Stimulated activated memory B cell treated with anti-CD40 and anti-IgM and Interleukin-4, amounts not matched to agents 10 μg/mL and 1 μg/mL and 100 μg/mL, for 72 hours (primary cell): Measurements from ENCODE around the gene LCN1.

Source experiments
- ATAC-seq: fragments of 150-1000 bp; cut with Tn5 transposase; 2 replicates; pipeline ENCODE4 v1.10.0; 2021
- H3K27ac Mint-ChIP-seq: one replicate; pipeline ENCODE4 v1.8.0; 2022; ENCODE audit warnings: mild to moderate bottlenecking, mixed read lengths
- H3K27me3 Mint-ChIP-seq: one replicate; pipeline ENCODE4 v1.8.0; 2022; ENCODE audit warnings: mixed read lengths
- H3K36me3 Mint-ChIP-seq: one replicate; pipeline ENCODE4 v1.8.0; 2022; ENCODE audit warnings: mixed read lengths
- H3K4me1 Mint-ChIP-seq: one replicate; pipeline ENCODE4 v1.8.0; 2022; ENCODE audit warnings: mixed read lengths
- H3K4me3 Mint-ChIP-seq: one replicate; pipeline ENCODE4 v1.8.0; 2022; ENCODE audit warnings: mild to moderate bottlenecking, moderate library complexity, mixed read lengths
- H3K9me3 Mint-ChIP-seq: one replicate; pipeline ENCODE4 v1.8.0; 2022; ENCODE audit warnings: mixed read lengths

The LCN1 gene

GRCh38 chr9:135555910-135556309 is 34.7 kb downstream of the LCN1 start:
- H3K36me3 Mint-ChIP-seq, result no peaks in the 10 kb centered on the region
- no peak overlapping the region for H3K4me3 Mint-ChIP-seq
- peaks cover 4% of the 10 kb centered on the region for H3K9me3 Mint-ChIP-seq
- no peak for ATAC-seq
- H3K27ac Mint-ChIP-seq, result no peak overlapping the region
- H3K27me3 Mint-ChIP-seq, result peaks cover 25% of the 10 kb centered on the region
- H3K4me1 Mint-ChIP-seq, result no peaks in the 10 kb centered on the region

- Mint-ChIP-seq H3K27ac (no peak overlapping the region), H3K9me3 (peaks cover 4% of the 10 kb centered on the region), H3K36me3 (no peaks in the 10 kb centered on the region), H3K4me1 (no peaks in the 10 kb centered on the region), H3K4me3 (no peak overlapping the region), H3K27me3 (peaks cover 37% of the 10 kb centered on the region)
- ATAC-seq, result no peak
These were observed 38.4 kb downstream of the LCN1 start for GRCh38 chr9:135559606-135560005.

- no peaks in the 10 kb centered on the region for H3K36me3 Mint-ChIP-seq
- H3K4me1 Mint-ChIP-seq, result no peaks in the 10 kb centered on the region
- H3K27me3 Mint-ChIP-seq, result peaks cover 52% of the 10 kb centered on the region
- ATAC-seq, result peak; percentile 34
- H3K4me3 Mint-ChIP-seq, result no peak within 1 kb of the TSS
- no peak within 1 kb of the TSS for H3K27ac Mint-ChIP-seq
- H3K9me3 Mint-ChIP-seq, result no peaks in the 10 kb centered on the region
These were observed 40.4 kb downstream of the LCN1 start, which contains the start of gene PAEP for GRCh38 chr9:135561391-135562234. TSS of gene PAEP (plus strand) at chr9:135561756.

- H3K27ac Mint-ChIP-seq, result no peak overlapping the region
- no peaks in the 10 kb centered on the region for H3K9me3 Mint-ChIP-seq
- H3K4me3 Mint-ChIP-seq, result no peak overlapping the region
- no peak for ATAC-seq
- peaks cover 56% of the 10 kb centered on the region for H3K27me3 Mint-ChIP-seq
- H3K36me3 Mint-ChIP-seq, result no peaks in the 10 kb centered on the region
- no peaks in the 10 kb centered on the region for H3K4me1 Mint-ChIP-seq
These were observed 41.0 kb downstream of the LCN1 start for GRCh38 chr9:135562235-135562745.

- Mint-ChIP-seq H3K4me1 (no peaks in the 10 kb centered on the region), H3K4me3 (no peak overlapping the region), H3K27me3 (peaks cover 54% of the 10 kb centered on the region), H3K9me3 (no peaks in the 10 kb centered on the region), H3K36me3 (no peaks in the 10 kb centered on the region), H3K27ac (no peak overlapping the region)
- ATAC-seq, result no peak
These were observed 41.8 kb downstream of the LCN1 start for GRCh38 chr9:135563039-135563476.

- no peaks in the 10 kb centered on the region for H3K4me1 Mint-ChIP-seq
- no peaks in the 10 kb centered on the region for H3K36me3 Mint-ChIP-seq
- peaks cover under 1% of the 10 kb centered on the region for H3K9me3 Mint-ChIP-seq
- no peak for ATAC-seq
- peaks cover 46% of the 10 kb centered on the region for H3K27me3 Mint-ChIP-seq
- no peak overlapping the region for H3K27ac Mint-ChIP-seq
- no peak overlapping the region for H3K4me3 Mint-ChIP-seq
These were observed 42.6 kb downstream of the LCN1 start for GRCh38 chr9:135563858-135564257.

GRCh38 chr9:135565141-135565628 is 43.9 kb downstream of the LCN1 start:
- no peak overlapping the region for H3K4me3 Mint-ChIP-seq
- H3K27me3 Mint-ChIP-seq, result peaks cover 34% of the 10 kb centered on the region
- no peak overlapping the region for H3K27ac Mint-ChIP-seq
- ATAC-seq, result peak; percentile 3
- H3K4me1 Mint-ChIP-seq, result no peaks in the 10 kb centered on the region
- peaks cover 5% of the 10 kb centered on the region for H3K9me3 Mint-ChIP-seq
- H3K36me3 Mint-ChIP-seq, result no peaks in the 10 kb centered on the region

GRCh38 chr9:135565636-135566035 is 44.4 kb downstream of the LCN1 start:
- H3K36me3 Mint-ChIP-seq, result no peaks in the 10 kb centered on the region
- H3K4me3 Mint-ChIP-seq, result no peak overlapping the region
- H3K9me3 Mint-ChIP-seq, result peaks cover 5% of the 10 kb centered on the region
- no peaks in the 10 kb centered on the region for H3K4me1 Mint-ChIP-seq
- H3K27ac Mint-ChIP-seq, result no peak overlapping the region
- peak; percentile 20 for ATAC-seq
- peaks cover 34% of the 10 kb centered on the region for H3K27me3 Mint-ChIP-seq

- Mint-ChIP-seq H3K9me3 (peaks cover 5% of the 10 kb centered on the region), H3K27me3 (peaks cover 34% of the 10 kb centered on the region), H3K4me1 (no peaks in the 10 kb centered on the region), H3K4me3 (no peak overlapping the region), H3K27ac (no peak overlapping the region), H3K36me3 (no peaks in the 10 kb centered on the region)
- ATAC-seq, result no peak
These were observed 45.3 kb downstream of the LCN1 start for GRCh38 chr9:135566552-135566951.

GRCh38 chr9:135567311-135567710 is 46.1 kb downstream of the LCN1 start:
- no peak overlapping the region for H3K4me3 Mint-ChIP-seq
- H3K27ac Mint-ChIP-seq, result no peak overlapping the region
- H3K36me3 Mint-ChIP-seq, result no peaks in the 10 kb centered on the region
- ATAC-seq, result no peak
- no peaks in the 10 kb centered on the region for H3K4me1 Mint-ChIP-seq
- peaks cover 34% of the 10 kb centered on the region for H3K27me3 Mint-ChIP-seq
- peaks cover 5% of the 10 kb centered on the region for H3K9me3 Mint-ChIP-seq

- ATAC-seq, result no peak
- no peaks in the 10 kb centered on the region for H3K36me3 Mint-ChIP-seq
- H3K27ac Mint-ChIP-seq, result no peak overlapping the region
- peaks cover 34% of the 10 kb centered on the region for H3K27me3 Mint-ChIP-seq
- H3K4me3 Mint-ChIP-seq, result no peak overlapping the region
- H3K4me1 Mint-ChIP-seq, result no peaks in the 10 kb centered on the region
- peaks cover 5% of the 10 kb centered on the region for H3K9me3 Mint-ChIP-seq
These were observed 46.8 kb downstream of the LCN1 start for GRCh38 chr9:135568026-135568425.

GRCh38 chr9:135570456-135570855 is 49.2 kb downstream of the LCN1 start:
- peaks cover 5% of the 10 kb centered on the region for H3K9me3 Mint-ChIP-seq
- no peak overlapping the region for H3K27ac Mint-ChIP-seq
- no peak overlapping the region for H3K4me3 Mint-ChIP-seq
- ATAC-seq, result no peak
- no peaks in the 10 kb centered on the region for H3K36me3 Mint-ChIP-seq
- H3K4me1 Mint-ChIP-seq, result no peaks in the 10 kb centered on the region
- H3K27me3 Mint-ChIP-seq, result peaks cover 15% of the 10 kb centered on the region

- no peak overlapping the region for H3K4me3 Mint-ChIP-seq
- no peak overlapping the region for H3K27ac Mint-ChIP-seq
- no peaks in the 10 kb centered on the region for H3K36me3 Mint-ChIP-seq
- no peak for ATAC-seq
- H3K4me1 Mint-ChIP-seq, result no peaks in the 10 kb centered on the region
- peaks cover 10% of the 10 kb centered on the region for H3K27me3 Mint-ChIP-seq
- H3K9me3 Mint-ChIP-seq, result peaks cover 5% of the 10 kb centered on the region
These were observed 51.0 kb downstream of the LCN1 start for GRCh38 chr9:135572233-135572632.

- H3K36me3 Mint-ChIP-seq, result no peaks in the 10 kb centered on the region
- no peak overlapping the region for H3K27ac Mint-ChIP-seq
- peaks cover 5% of the 10 kb centered on the region for H3K9me3 Mint-ChIP-seq
- ATAC-seq, result no peak
- peaks cover 10% of the 10 kb centered on the region for H3K27me3 Mint-ChIP-seq
- no peak overlapping the region for H3K4me3 Mint-ChIP-seq
- H3K4me1 Mint-ChIP-seq, result no peaks in the 10 kb centered on the region
These were observed 51.9 kb downstream of the LCN1 start for GRCh38 chr9:135573124-135573523.

GRCh38 chr9:135574331-135574730 is 53.1 kb downstream of the LCN1 start:
- Mint-ChIP-seq H3K9me3 (peaks cover under 1% of the 10 kb centered on the region), H3K4me1 (no peaks in the 10 kb centered on the region), H3K27me3 (peaks cover 10% of the 10 kb centered on the region), H3K27ac (no peak overlapping the region), H3K36me3 (no peaks in the 10 kb centered on the region), H3K4me3 (no peak overlapping the region)
- ATAC-seq, result no peak

GRCh38 chr9:135574943-135575342 is 53.7 kb downstream of the LCN1 start:
- Mint-ChIP-seq H3K4me1 (no peaks in the 10 kb centered on the region), H3K4me3 (no peak overlapping the region), H3K27ac (no peak overlapping the region), H3K36me3 (no peaks in the 10 kb centered on the region), H3K9me3 (no peaks in the 10 kb centered on the region), H3K27me3 (peaks cover 10% of the 10 kb centered on the region)
- no peak for ATAC-seq
